ENCODE data around the gene GJD2.

Gene GJD2

DNA sequence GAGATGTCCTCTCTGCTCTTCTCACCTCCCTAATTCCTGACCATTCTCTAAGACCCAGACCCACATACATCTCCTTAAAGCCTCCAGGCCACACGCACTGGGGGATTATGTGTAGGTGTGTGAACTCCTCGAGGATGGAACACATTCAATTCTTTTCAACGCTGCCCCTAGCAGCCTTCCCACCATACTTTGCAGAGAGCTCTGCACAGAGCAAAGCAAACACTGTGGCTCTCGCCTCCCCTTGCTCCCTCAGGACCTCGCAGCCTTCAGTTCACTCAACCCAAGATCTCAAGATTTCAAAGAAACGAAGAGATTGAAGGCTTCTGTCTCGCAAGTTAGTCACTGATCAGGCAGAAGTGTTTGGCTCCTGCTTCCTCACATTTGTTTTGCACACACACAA lies 34.5 kb upstream of the GJD2 start:
- Mint-ChIP-seq H3K27me3 (peaks cover 16% of the 10 kb centered on the region), H3K27ac (no peak overlapping the region), H3K9me3 (no peaks in the 10 kb centered on the region), H3K4me1 (no peaks in the 10 kb centered on the region), H3K36me3 (no peaks in the 10 kb centered on the region), H3K4me3 (no peak overlapping the region)
- ATAC-seq (ENCODE audit: low read depth): no peak
- DNase-seq (ENCODE audit: low spot score in 2 of 2): no peak

DNA sequence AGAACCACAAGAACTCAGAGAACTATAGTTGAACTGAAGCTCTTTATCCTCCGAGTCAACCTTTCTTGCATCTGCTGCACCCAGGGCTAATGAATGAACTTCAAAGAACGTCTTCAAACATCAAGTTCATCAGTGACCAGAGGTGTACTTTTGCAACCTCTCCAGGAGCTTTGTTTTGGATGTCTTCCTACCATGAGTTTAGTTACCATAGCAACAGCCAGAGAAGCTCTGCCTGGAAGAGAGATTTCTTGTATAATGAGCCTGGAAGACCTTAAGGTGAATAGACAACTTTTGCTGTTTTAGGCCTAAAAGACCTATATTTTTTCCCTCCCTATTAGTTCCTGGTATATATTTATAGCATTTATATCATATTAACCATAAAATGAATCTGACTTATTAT lies 31.4 kb upstream of the GJD2 start:
- no peak for DNase-seq (ENCODE audit: low spot score in 2 of 2)
- no peaks in the 10 kb centered on the region for H3K4me1 Mint-ChIP-seq
- H3K4me3 Mint-ChIP-seq: no peak overlapping the region
- peaks cover 2% of the 10 kb centered on the region for H3K9me3 Mint-ChIP-seq
- H3K27ac Mint-ChIP-seq: no peak overlapping the region
- peaks cover 8% of the 10 kb centered on the region for H3K27me3 Mint-ChIP-seq
- no peak for ATAC-seq (ENCODE audit: low read depth)
- H3K36me3 Mint-ChIP-seq: no peaks in the 10 kb centered on the region

DNA sequence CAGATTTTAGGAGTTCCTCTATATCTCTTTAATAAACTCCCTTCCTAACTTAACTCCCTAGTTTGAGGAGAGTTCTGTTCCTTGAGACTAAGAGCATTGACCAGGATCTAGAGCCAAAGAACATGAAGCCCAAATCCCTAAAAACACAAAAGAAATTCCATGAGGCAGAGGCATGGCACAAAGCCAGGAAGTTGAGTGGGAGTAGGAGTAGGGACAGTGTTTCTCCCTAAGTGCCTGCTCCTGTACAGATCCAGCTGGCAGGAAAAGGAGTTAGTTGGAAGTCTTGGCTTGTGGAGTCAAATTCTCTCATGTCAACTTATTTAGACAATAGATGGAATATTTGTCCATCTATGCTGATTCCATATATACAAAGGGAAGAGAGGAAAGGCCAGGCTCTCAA lies 29.2 kb upstream of the GJD2 start:
- Mint-ChIP-seq H3K36me3 (no peaks in the 10 kb centered on the region), H3K9me3 (peaks cover 2% of the 10 kb centered on the region), H3K27ac (no peak overlapping the region), H3K4me3 (no peak overlapping the region), H3K4me1 (no peaks in the 10 kb centered on the region), H3K27me3 (peaks cover 4% of the 10 kb centered on the region)
- no peak for ATAC-seq (ENCODE audit: low read depth)
- no peak for DNase-seq (ENCODE audit: low spot score in 2 of 2)

GRCh38 chr15:34783431-34783830 lies 28.6 kb upstream of the GJD2 start:
- no peak for DNase-seq (ENCODE audit: low spot score in 2 of 2)
- peaks cover 4% of the 10 kb centered on the region for H3K27me3 Mint-ChIP-seq
- no peaks in the 10 kb centered on the region for H3K4me1 Mint-ChIP-seq
- ATAC-seq (ENCODE audit: low read depth): no peak
- H3K9me3 Mint-ChIP-seq: peaks cover 2% of the 10 kb centered on the region
- no peaks in the 10 kb centered on the region for H3K36me3 Mint-ChIP-seq
- H3K4me3 Mint-ChIP-seq: no peak overlapping the region
- H3K27ac Mint-ChIP-seq: no peak overlapping the region

GRCh38 chr15:34782901-34783300 lies 28.1 kb upstream of the GJD2 start:
- no peak overlapping the region for H3K27ac Mint-ChIP-seq
- no peaks in the 10 kb centered on the region for H3K36me3 Mint-ChIP-seq
- no peak overlapping the region for H3K4me3 Mint-ChIP-seq
- H3K4me1 Mint-ChIP-seq: no peaks in the 10 kb centered on the region
- ATAC-seq (ENCODE audit: low read depth) (no peak), DNase-seq (ENCODE audit: low spot score in 2 of 2) (no peak)
- peaks cover 4% of the 10 kb centered on the region for H3K27me3 Mint-ChIP-seq
- H3K9me3 Mint-ChIP-seq: peaks cover 2% of the 10 kb centered on the region

DNA sequence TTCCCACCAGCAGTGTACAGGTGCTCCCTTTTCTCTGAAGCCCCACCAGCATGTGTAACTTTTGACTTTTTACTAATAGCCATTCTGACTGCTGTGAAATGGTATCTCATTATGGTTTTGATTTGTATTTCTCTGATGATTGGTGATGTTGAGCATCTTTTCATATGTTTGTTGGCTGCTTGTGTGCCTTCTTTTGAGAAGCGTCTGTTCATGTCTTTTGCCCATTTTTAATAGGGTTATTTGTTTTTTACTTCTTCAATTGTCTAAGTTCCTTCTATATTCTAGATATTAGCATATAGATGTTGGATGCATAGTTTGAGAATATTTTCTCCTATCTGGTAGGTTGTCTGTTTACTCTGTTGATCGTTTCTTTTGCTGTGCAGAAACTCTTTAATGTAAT lies 25.9 kb upstream of the GJD2 start:
- no peak for DNase-seq (ENCODE audit: low spot score in 2 of 2)
- Mint-ChIP-seq H3K27ac (no peak overlapping the region), H3K27me3 (peaks cover 2% of the 10 kb centered on the region), H3K4me1 (no peaks in the 10 kb centered on the region), H3K4me3 (no peak overlapping the region), H3K36me3 (no peaks in the 10 kb centered on the region), H3K9me3 (peaks cover 2% of the 10 kb centered on the region)
- no peak for ATAC-seq (ENCODE audit: low read depth)

GRCh38 chr15:34776606-34777105 lies 21.9 kb upstream of the GJD2 start:
- H3K4me1 Mint-ChIP-seq: no peaks in the 10 kb centered on the region
- ATAC-seq (ENCODE audit: low read depth): no peak
- H3K4me3 Mint-ChIP-seq: no peak overlapping the region
- H3K9me3 Mint-ChIP-seq: peaks cover 2% of the 10 kb centered on the region
- H3K36me3 Mint-ChIP-seq: no peaks in the 10 kb centered on the region
- no peak for DNase-seq (ENCODE audit: low spot score in 2 of 2)
- peaks cover 5% of the 10 kb centered on the region for H3K27me3 Mint-ChIP-seq
- H3K27ac Mint-ChIP-seq: no peak overlapping the region

DNA sequence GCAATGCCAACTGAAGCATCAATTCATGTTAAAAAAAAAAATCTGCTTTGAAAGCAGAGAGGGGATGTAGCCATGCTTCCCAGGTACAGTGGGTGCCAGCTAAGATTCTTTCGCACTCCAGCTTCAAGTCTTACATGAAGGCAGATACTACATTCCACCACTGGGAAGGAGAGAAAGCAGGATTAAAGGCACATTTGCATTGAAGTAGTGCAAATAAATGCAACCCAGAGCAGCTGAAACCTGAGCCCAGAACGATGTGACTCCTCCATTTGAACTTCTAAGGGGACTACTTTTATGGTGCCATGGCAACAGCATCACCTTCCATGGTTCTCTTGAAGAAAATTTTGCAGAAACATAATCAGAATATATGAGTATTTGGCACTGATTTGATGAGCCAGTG lies 19.1 kb upstream of the GJD2 start:
- DNase-seq (ENCODE audit: low spot score in 2 of 2) (no peak), ATAC-seq (ENCODE audit: low read depth) (no peak)
- Mint-ChIP-seq H3K36me3 (no peaks in the 10 kb centered on the region), H3K9me3 (no peaks in the 10 kb centered on the region), H3K4me1 (peaks cover 2% of the 10 kb centered on the region), H3K27me3 (peaks cover 7% of the 10 kb centered on the region), H3K4me3 (no peak overlapping the region), H3K27ac (no peak overlapping the region)

DNA sequence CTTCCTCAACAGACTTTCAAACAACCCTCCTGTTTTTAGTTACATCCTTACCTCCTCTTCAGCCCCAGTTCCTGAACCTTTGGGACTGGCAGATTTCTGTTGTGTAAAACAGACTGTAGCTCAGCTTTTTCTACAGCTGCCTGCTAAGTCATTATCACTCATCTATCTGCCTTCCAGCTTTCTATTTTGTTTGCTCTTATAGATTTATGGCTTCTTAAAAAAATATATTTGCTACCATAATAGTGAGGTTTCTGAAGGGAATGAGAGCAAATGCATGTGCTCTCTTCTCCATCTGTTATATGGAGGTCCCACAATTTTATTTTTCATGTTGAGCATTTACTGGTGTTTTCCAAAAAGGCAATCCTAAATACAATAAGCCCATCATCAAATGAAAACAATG lies 18.2 kb upstream of the GJD2 start:
- DNase-seq (ENCODE audit: low spot score in 2 of 2): no peak
- Mint-ChIP-seq H3K4me1 (peaks cover 2% of the 10 kb centered on the region), H3K27me3 (peaks cover 7% of the 10 kb centered on the region), H3K4me3 (no peak overlapping the region), H3K27ac (no peak overlapping the region), H3K9me3 (no peaks in the 10 kb centered on the region), H3K36me3 (no peaks in the 10 kb centered on the region)
- ATAC-seq (ENCODE audit: low read depth): no peak

DNA sequence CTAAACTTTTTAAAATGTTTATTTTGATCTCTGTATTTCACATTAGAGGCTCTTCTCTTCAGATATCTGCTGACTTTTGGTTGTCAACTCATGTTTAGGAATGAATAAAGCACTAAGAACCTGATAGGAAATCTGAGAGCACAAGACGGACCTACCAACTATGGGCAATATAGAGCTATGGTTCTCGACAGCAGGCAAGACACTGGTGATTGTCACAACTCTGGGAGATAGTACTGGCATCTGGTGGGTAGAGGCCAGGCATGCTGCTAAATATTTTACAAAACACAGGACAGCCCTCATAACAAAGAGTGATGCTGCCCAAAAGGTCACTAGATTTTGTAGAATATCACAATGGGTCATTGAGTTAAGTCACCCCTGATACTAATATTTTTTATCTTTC lies 17.5 kb upstream of the GJD2 start:
- ATAC-seq (ENCODE audit: low read depth) (no peak), DNase-seq (ENCODE audit: low spot score in 2 of 2) (no peak)
- no peak overlapping the region for H3K4me3 Mint-ChIP-seq

DNA sequence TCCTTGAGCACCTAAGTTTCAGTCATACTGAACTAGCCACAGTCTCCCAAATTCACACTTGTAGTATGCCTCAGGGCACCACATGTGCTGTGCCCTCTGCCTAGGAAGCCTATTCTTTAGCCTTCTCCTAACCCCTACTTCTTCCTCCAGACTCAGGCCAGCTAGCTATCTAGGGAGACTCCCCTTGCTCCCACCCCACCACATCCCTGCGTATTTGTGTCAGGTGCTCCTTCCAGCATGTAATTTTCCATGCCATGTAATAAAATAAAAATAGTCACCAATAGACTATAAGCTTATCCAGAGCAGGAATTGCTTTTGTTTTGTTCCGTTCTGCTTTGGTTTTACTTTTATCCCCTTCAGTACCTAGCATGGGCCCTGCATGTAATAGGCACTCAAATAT lies 14.9 kb upstream of the GJD2 start:
- DNase-seq (ENCODE audit: low spot score in 2 of 2) (no peak), ATAC-seq (ENCODE audit: low read depth) (no peak)
- no peaks in the 10 kb centered on the region for H3K36me3 Mint-ChIP-seq
- no peak overlapping the region for H3K4me3 Mint-ChIP-seq
- no peaks in the 10 kb centered on the region for H3K9me3 Mint-ChIP-seq
- no peak overlapping the region for H3K27ac Mint-ChIP-seq
- H3K27me3 Mint-ChIP-seq: peaks cover 3% of the 10 kb centered on the region
- peaks cover 2% of the 10 kb centered on the region for H3K4me1 Mint-ChIP-seq

More for the DNA sequence above, 17.5 kb upstream of the GJD2 start:
- peaks cover 7% of the 10 kb centered on the region for H3K27me3 Mint-ChIP-seq
- no peaks in the 10 kb centered on the region for H3K9me3 Mint-ChIP-seq
- no peaks in the 10 kb centered on the region for H3K36me3 Mint-ChIP-seq
- no peak overlapping the region for H3K27ac Mint-ChIP-seq
- peaks cover 2% of the 10 kb centered on the region for H3K4me1 Mint-ChIP-seq

GRCh38 chr15:34768530-34768929 lies 13.7 kb upstream of the GJD2 start:
- peaks cover 2% of the 10 kb centered on the region for H3K4me1 Mint-ChIP-seq
- no peak for ATAC-seq (ENCODE audit: low read depth)
- no peaks in the 10 kb centered on the region for H3K9me3 Mint-ChIP-seq
- H3K4me3 Mint-ChIP-seq: no peak overlapping the region
- no peak overlapping the region for H3K27ac Mint-ChIP-seq
- DNase-seq (ENCODE audit: low spot score in 2 of 2): no peak
- H3K36me3 Mint-ChIP-seq: no peaks in the 10 kb centered on the region
- H3K27me3 Mint-ChIP-seq: peaks cover 3% of the 10 kb centered on the region

- Mint-ChIP-seq H3K4me1 (peaks cover 2% of the 10 kb centered on the region), H3K4me3 (no peak overlapping the region), H3K27ac (no peak overlapping the region), H3K27me3 (peaks cover 2% of the 10 kb centered on the region), H3K9me3 (no peaks in the 10 kb centered on the region), H3K36me3 (no peaks in the 10 kb centered on the region)
- ATAC-seq (ENCODE audit: low read depth) (no peak), DNase-seq (ENCODE audit: low spot score in 2 of 2) (no peak)
Measured at GRCh38 chr15:34765741-34766140, 10.9 kb upstream of the GJD2 start.

GRCh38 chr15:34760909-34761308 lies 6.1 kb upstream of the GJD2 start:
- Mint-ChIP-seq H3K27ac (no peak overlapping the region), H3K27me3 (peaks cover 3% of the 10 kb centered on the region), H3K4me1 (no peaks in the 10 kb centered on the region), H3K9me3 (no peaks in the 10 kb centered on the region), H3K36me3 (no peaks in the 10 kb centered on the region), H3K4me3 (no peak overlapping the region)
- no peak for DNase-seq (ENCODE audit: low spot score in 2 of 2)
- no peak for ATAC-seq (ENCODE audit: low read depth)

DNA sequence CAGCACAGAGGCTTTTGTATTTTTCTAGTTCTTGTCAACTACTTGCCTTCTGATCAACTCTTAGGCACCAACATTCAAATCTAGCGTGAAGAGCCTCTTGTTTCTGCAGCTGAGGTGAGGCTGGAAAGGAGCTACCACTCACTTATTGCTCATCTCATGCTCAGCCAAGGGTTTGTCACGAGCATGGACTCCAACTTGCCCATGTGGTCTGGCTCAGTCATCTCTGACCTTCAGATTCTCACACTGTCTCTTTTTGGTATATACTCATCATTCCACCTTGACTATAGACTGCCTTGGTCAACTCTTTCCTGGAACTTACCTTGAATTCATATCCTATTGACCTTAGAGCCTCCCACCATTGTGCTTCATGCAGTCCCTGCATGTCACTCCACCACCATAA lies 5.2 kb upstream of the GJD2 start:
- Mint-ChIP-seq H3K4me1 (peaks cover 3% of the 10 kb centered on the region), H3K4me3 (no peak overlapping the region), H3K27me3 (peaks cover 6% of the 10 kb centered on the region), H3K36me3 (no peaks in the 10 kb centered on the region), H3K27ac (no peak overlapping the region), H3K9me3 (no peaks in the 10 kb centered on the region)
- ATAC-seq (ENCODE audit: low read depth): no peak
- no peak for DNase-seq (ENCODE audit: low spot score in 2 of 2)

Data from memory B cell (primary cell).